ENCODE measurements around the gene BABAM1. TPM values are rescaled to one million over a fixed set of nuclear protein-coding genes. Genes with fewer than 3 reads are reported as not detected.

BABAM1 gene
- total RNA-seq, 1 donor from 2014 or later = 92.5 TPM

DNA sequence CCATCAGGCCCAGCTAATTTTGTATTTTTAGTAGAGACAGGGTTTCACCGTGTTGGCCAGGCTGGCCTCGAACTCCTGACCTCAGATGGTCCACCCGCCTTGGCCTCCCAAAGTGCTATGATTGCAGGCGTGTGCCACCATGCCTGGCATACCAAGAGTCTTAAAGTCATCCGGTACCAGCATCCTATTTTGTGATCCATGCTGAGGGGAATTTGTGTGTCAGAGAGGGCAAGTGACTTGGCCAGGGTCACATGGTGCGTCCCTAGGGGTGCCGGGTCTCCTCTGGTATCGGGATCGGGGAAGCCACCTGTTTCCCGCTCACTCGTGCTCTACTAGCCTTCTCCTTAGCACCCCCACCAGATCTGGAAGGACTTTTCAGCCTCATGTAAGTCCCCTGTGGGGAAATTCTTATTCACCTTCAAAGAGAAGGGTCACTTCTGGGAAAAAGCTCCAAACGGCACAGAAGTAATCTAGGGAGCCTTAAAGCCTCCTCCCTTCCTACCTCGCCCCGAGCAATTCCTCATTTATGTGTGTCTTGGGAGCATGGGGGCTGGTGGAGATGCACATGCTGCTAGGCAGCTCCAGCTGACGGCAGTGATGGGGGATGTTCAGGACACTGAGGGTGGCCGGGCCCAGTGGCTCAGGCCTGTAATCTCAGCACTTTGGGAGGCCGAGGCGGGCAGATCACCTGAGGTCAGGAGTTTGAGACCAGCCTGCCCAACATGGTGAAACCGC is 8.4 kb downstream of the BABAM1 start:
- no peak overlapping the region for H3K4me3 Mint-ChIP-seq (ENCODE audit: unreplicated experiment)

DNA sequence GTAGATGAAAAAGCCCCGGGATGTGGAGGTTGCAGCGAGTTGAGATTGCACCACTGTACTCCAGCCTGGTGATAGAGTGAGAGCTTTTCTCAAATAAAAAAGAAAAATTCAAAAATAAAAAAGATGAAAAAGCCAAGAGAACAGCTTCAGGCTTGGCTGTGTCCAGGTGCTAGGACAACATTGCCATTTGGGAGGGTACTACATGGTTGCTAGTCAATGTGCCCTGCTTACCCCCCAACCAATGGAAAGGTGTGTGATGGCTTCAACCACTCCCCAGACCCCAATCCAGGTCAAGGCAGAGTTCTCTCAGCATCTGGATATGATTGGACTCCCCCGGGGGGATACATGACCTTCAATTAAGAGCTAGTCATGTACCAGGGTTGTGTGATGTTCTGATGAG is 12.2 kb downstream of the BABAM1 start:
- Mint-ChIP-seq H3K27me3 (ENCODE audit: unreplicated experiment) (no peaks in the 10 kb centered on the region), H3K9me3 (ENCODE audit: unreplicated experiment) (no peaks in the 10 kb centered on the region), H3K4me3 (ENCODE audit: unreplicated experiment) (no peak overlapping the region), H3K27ac (ENCODE audit: unreplicated experiment) (no peak overlapping the region), H3K4me1 (ENCODE audit: unreplicated experiment) (peaks cover 3% of the 10 kb centered on the region), H3K36me3 (ENCODE audit: unreplicated experiment) (peaks cover 13% of the 10 kb centered on the region)
- no peak for DNase-seq (ENCODE audit: extremely low spot score, unreplicated experiment)
- TF ChIP-seq CTCF (IDR thresholded peaks at IDR 0.05) = no peak

More for the DNA sequence above, 8.4 kb downstream of the BABAM1 start:
- peaks cover 23% of the 10 kb centered on the region for H3K36me3 Mint-ChIP-seq (ENCODE audit: unreplicated experiment)
- H3K27me3 Mint-ChIP-seq (ENCODE audit: unreplicated experiment) = no peaks in the 10 kb centered on the region
- no peak for DNase-seq (ENCODE audit: extremely low spot score, unreplicated experiment)
- TF ChIP-seq CTCF (IDR thresholded peaks at IDR 0.05) = no peak
- H3K9me3 Mint-ChIP-seq (ENCODE audit: unreplicated experiment) = no peaks in the 10 kb centered on the region
- no peaks in the 10 kb centered on the region for H3K4me1 Mint-ChIP-seq (ENCODE audit: unreplicated experiment)
- no peak overlapping the region for H3K27ac Mint-ChIP-seq (ENCODE audit: unreplicated experiment)

DNA sequence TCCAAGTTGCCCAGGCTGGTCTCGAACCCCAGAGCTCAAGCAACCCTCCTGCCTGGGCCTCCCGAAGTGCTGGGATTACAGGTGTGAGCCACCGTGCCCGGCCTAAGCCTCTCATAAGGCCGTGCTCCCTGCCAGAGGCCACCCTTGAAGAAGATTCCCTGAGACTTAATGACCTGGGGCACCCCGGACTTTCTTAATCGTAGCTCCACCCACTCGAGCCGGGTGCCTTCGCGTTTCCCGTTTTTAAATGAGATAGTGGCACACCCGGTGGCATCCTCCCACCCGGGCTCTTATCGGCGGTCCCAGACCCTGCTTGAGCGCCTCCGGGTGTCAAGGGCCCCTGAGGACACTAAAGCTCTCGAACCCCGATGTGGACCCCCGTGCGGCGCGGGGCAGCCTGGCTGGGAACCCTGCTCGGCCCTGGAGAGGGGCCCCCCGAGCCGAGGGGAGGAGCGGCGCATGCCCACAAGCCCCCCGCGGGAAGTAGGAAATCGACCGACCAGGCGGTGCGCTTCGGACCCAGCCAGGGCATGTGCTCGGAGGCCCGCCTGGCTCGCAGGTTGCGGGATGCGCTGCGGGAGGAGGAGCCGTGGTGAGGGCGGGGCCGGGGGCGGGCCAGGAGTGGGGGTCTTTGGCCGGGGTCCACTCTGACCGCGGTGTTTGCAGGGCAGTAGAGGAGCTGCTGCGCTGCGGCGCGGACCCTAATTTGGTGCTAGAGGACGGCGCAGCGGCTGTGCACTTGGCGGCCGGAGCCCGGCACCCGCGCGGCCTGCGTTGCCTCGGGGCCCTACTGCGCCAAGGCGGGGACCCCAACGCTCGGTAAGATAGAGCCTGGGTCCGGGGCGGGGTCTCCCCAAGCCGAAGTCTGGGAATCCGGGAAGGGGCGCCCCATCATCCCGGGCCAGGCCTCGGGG is 14.4 kb downstream of the BABAM1 start, which contains the start of gene ANKLE1:
ANKLE1 (plus strand) TSS at position 511 of the 914 bp plus-strand sequence; CDS start at position 531, 20 bp downstream.
- H3K27ac Mint-ChIP-seq (ENCODE audit: unreplicated experiment) = no peak within 1 kb of the TSS
- no peak for DNase-seq (ENCODE audit: extremely low spot score, unreplicated experiment)
- peaks cover 3% of the 10 kb centered on the region for H3K4me1 Mint-ChIP-seq (ENCODE audit: unreplicated experiment)
- peaks cover 4% of the 10 kb centered on the region for H3K36me3 Mint-ChIP-seq (ENCODE audit: unreplicated experiment)
- no peak for TF ChIP-seq CTCF (IDR thresholded peaks at IDR 0.05)
- H3K9me3 Mint-ChIP-seq (ENCODE audit: unreplicated experiment) = no peaks in the 10 kb centered on the region
- H3K27me3 Mint-ChIP-seq (ENCODE audit: unreplicated experiment) = no peaks in the 10 kb centered on the region
- peak within 1 kb of the TSS; percentile 65 for H3K4me3 Mint-ChIP-seq (ENCODE audit: unreplicated experiment)

DNA sequence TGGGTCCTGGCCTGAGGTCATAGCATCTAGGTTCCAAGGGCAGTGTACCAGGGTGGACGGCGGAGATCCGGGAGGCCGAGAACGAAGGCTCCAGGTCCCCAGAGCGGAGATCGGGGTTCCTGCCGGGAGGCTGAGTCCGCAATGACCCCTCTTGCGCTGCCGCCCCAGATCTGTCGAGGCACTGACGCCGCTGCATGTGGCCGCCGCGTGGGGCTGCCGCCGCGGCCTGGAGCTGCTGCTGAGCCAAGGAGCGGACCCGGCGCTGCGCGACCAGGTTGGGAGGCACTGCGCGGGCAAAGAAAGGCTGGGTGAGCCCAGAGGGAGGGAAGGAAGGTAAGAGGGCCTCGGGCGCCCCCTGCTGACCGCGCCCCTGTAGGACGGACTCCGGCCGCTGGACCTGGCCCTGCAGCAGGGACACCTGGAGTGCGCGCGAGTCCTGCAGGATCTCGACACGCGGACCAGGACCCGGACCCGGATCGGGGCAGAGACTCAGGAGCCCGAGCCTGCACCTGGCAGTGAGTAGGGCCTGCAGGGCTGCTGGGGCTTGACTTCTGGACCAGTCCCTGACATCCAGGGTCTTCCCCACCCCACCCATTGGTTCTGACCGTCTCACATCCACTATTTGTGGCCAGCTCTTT is 15.4 kb downstream of the BABAM1 start:
- Mint-ChIP-seq H3K27ac (ENCODE audit: unreplicated experiment) (no peak overlapping the region), H3K9me3 (ENCODE audit: unreplicated experiment) (no peaks in the 10 kb centered on the region), H3K4me3 (ENCODE audit: unreplicated experiment) (peak overlapping the region; percentile 65), H3K4me1 (ENCODE audit: unreplicated experiment) (peaks cover 3% of the 10 kb centered on the region), H3K36me3 (ENCODE audit: unreplicated experiment) (peaks cover under 1% of the 10 kb centered on the region), H3K27me3 (ENCODE audit: unreplicated experiment) (no peaks in the 10 kb centered on the region)
- DNase-seq (ENCODE audit: extremely low spot score, unreplicated experiment) = peak; percentile 95
- TF ChIP-seq CTCF (IDR thresholded peaks at IDR 0.05) = peak; percentile 96
